NCI-H82 treated with DMSO at 0.1 percent for 48 hours (cell line): ENCODE results near the gene VRK2.
"Not testable (repeated sequence)": the region's sequence is repeated elsewhere in the genome, so short reads cannot be mapped to it uniquely, and the experiment has no call there.

ENCODE experiments used
- DNase-seq: peaks from one replicate; lab custom pipeline; 2025; ENCODE audit not compliant: unreplicated experiment; lab: John Stamatoyannopoulos, UW

Gene VRK2

GRCh38 chr2:58156780-58157179 lies 110.2 kb downstream of the VRK2 start:
- DNase-seq = no peak

- no peak for DNase-seq
These were observed 111.1 kb downstream of the VRK2 start for GRCh38 chr2:58157754-58158153.

GRCh38 chr2:58158481-58158880 lies 111.9 kb downstream of the VRK2 start:
- no peak for DNase-seq

GRCh38 chr2:58163913-58164312 lies 117.3 kb downstream of the VRK2 start:
- no peak for DNase-seq

GRCh38 chr2:58168130-58168529 lies 121.5 kb downstream of the VRK2 start:
- not testable (repeated sequence) for DNase-seq

GRCh38 chr2:58169845-58170244 lies 123.2 kb downstream of the VRK2 start:
- not testable (repeated sequence) for DNase-seq

- DNase-seq = not testable (repeated sequence)
These were observed 123.8 kb downstream of the VRK2 start for GRCh38 chr2:58170334-58170933.

GRCh38 chr2:58171831-58172230 lies 125.2 kb downstream of the VRK2 start:
- DNase-seq = not testable (repeated sequence)

- DNase-seq = not testable (repeated sequence)
These were observed 130.6 kb downstream of the VRK2 start for GRCh38 chr2:58177187-58177586.

- DNase-seq = not testable (repeated sequence)
These were observed 133.6 kb downstream of the VRK2 start for GRCh38 chr2:58180175-58180574.

GRCh38 chr2:58180635-58181034 lies 134.0 kb downstream of the VRK2 start:
- DNase-seq = no peak

GRCh38 chr2:58182527-58182926 lies 135.9 kb downstream of the VRK2 start:
- DNase-seq = no peak

- no peak for DNase-seq
These were observed 139.9 kb downstream of the VRK2 start for GRCh38 chr2:58186501-58186900.

GRCh38 chr2:58187022-58187421 lies 140.4 kb downstream of the VRK2 start:
- not testable (repeated sequence) for DNase-seq

GRCh38 chr2:58194458-58194857 lies 147.9 kb downstream of the VRK2 start:
- DNase-seq = no peak

GRCh38 chr2:58195662-58196061 lies 149.1 kb downstream of the VRK2 start:
- no peak for DNase-seq

- DNase-seq = no peak
These were observed 151.3 kb downstream of the VRK2 start for GRCh38 chr2:58197894-58198293.

GRCh38 chr2:58202404-58202803 lies 155.8 kb downstream of the VRK2 start:
- no peak for DNase-seq

GRCh38 chr2:58203018-58203417 lies 156.4 kb downstream of the VRK2 start:
- DNase-seq = no peak

GRCh38 chr2:58204195-58204959 lies 157.8 kb downstream of the VRK2 start:
- no peak for DNase-seq

GRCh38 chr2:58206785-58207184 lies 160.2 kb downstream of the VRK2 start:
- no peak for DNase-seq

GRCh38 chr2:58207189-58207588 lies 160.6 kb downstream of the VRK2 start:
- no peak for DNase-seq
